Nephron progenitor cell (in vitro differentiated cells): ENCODE measurements around the gene PAN3.
A peak's percentile ranks its signal among the peaks of the same experiment; 100 is the strongest.

Experiments
- DNase-seq: peaks from one replicate; pipeline ENCODE4 v3.0.0; 2021
- H3K27ac Mint-ChIP-seq: 2 replicates; pipeline ENCODE4 v1.8.0; 2021; ENCODE audit warnings: mild to moderate bottlenecking, moderate library complexity, mixed read lengths
- H3K27me3 Mint-ChIP-seq: 2 replicates; pipeline ENCODE4 v1.8.0; 2021; ENCODE audit warnings: mild to moderate bottlenecking, low read depth, mixed read lengths; ENCODE audit not compliant: poor library complexity
- H3K36me3 Mint-ChIP-seq: 2 replicates; pipeline ENCODE4 v1.8.0; 2021; ENCODE audit warnings: low read depth, mixed read lengths
- H3K4me1 Mint-ChIP-seq: 2 replicates; pipeline ENCODE4 v1.8.0; 2021; ENCODE audit warnings: mixed read lengths
- H3K4me3 Mint-ChIP-seq: 2 replicates; pipeline ENCODE4 v1.8.0; 2021; ENCODE audit warnings: mild to moderate bottlenecking, moderate library complexity, mixed read lengths
- H3K9me3 Mint-ChIP-seq: 2 replicates; pipeline ENCODE4 v1.8.0; 2021; ENCODE audit warnings: mild to moderate bottlenecking, moderate library complexity, mixed read lengths
- CTCF ChIP-seq: fragments of 200-600 bp; sonication (generic); IDR thresholded peaks from 2 replicates; pipeline ENCODE4 v1.5.0; 2021; ENCODE audit warnings: antibody characterized with exemption

Gene PAN3

DNA sequence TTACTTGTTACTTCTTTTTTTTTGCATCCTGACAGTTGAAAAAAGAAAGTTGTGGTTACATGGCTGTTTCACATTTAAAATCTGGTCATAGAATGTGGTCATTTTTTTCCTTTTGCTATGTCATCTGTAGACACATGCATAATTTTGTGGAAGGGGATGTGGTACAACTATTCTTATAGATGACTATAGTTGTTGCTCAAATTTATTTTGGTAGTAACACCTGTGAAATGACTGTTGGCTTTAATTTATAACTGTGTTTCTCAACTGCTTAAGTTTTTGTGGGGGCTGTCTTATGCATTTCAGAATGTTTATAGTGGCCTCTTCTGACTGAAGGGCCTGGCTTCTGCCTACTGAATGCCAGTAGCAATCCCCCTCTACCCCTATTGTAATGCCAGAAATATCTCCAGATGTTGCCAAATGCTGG is 130.5 kb downstream of the PAN3 start:
- Mint-ChIP-seq H3K4me1 (no peaks in the 10 kb centered on the region), H3K9me3 (no peaks in the 10 kb centered on the region), H3K27ac (no peak overlapping the region), H3K27me3 (no peaks in the 10 kb centered on the region), H3K36me3 (peaks cover 61% of the 10 kb centered on the region), H3K4me3 (no peak overlapping the region)
- no peak for DNase-seq
- TF ChIP-seq CTCF = no peak

- Mint-ChIP-seq H3K27me3 (no peaks in the 10 kb centered on the region), H3K36me3 (peaks cover 55% of the 10 kb centered on the region), H3K4me3 (no peak overlapping the region), H3K4me1 (no peaks in the 10 kb centered on the region), H3K9me3 (no peaks in the 10 kb centered on the region), H3K27ac (no peak overlapping the region)
- no peak for DNase-seq
- no peak for TF ChIP-seq CTCF
These were observed 132.9 kb downstream of the PAN3 start for GRCh38 chr13:28271056-28271840.

DNA sequence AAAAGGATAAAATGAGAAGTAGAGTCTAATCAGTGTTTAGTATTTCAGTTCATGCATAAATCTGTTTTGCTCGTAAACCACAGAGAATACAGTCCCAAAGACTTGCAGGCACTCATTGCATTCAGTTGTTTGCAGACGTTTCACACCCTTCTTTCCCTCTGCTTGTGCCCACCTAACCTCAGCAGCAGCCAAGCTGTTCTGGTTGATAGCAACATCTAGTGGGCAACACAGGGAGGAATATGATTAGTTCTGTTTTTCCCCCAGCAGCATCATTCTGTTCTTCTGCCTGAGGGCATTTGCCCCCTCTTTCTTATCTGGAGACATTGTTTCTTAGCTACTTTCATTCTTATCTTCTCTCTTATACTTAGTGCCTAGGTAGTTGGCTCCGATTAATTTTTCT is 135.6 kb downstream of the PAN3 start:
- Mint-ChIP-seq H3K27ac (no peak overlapping the region), H3K4me1 (no peaks in the 10 kb centered on the region), H3K36me3 (peaks cover 34% of the 10 kb centered on the region), H3K4me3 (no peak overlapping the region), H3K9me3 (no peaks in the 10 kb centered on the region), H3K27me3 (no peaks in the 10 kb centered on the region)
- no peak for DNase-seq
- TF ChIP-seq CTCF = no peak

GRCh38 chr13:28282451-28282850 is 144.1 kb downstream of the PAN3 start:
- Mint-ChIP-seq H3K36me3 (peaks cover 50% of the 10 kb centered on the region), H3K27ac (no peak overlapping the region), H3K4me3 (no peak overlapping the region), H3K4me1 (no peaks in the 10 kb centered on the region), H3K27me3 (no peaks in the 10 kb centered on the region), H3K9me3 (no peaks in the 10 kb centered on the region)
- TF ChIP-seq CTCF = no peak
- DNase-seq = no peak

DNA sequence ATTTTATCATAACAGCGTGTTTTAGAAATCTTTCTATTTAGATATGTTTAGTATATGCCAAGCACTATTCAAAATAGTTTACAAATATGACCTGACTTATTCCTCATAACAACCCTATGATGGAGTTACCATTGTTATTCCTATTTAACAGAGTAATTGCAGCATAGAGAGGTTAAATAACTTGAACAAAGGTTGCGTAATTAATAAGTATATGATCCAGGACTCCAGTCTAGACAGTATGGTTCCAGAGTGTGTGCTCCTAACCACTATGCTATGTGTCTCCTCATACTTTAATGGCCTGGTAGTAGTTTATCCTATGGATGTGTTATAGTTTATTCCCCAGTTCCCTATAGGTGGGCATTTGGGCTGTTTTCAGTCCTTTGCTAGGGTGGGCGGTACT is 145.3 kb downstream of the PAN3 start:
- H3K4me3 Mint-ChIP-seq = no peak overlapping the region
- no peak for DNase-seq
- no peak for TF ChIP-seq CTCF
- no peak overlapping the region for H3K27ac Mint-ChIP-seq
- no peaks in the 10 kb centered on the region for H3K9me3 Mint-ChIP-seq
- no peaks in the 10 kb centered on the region for H3K4me1 Mint-ChIP-seq
- H3K27me3 Mint-ChIP-seq = no peaks in the 10 kb centered on the region
- peaks cover 62% of the 10 kb centered on the region for H3K36me3 Mint-ChIP-seq

GRCh38 chr13:28286263-28286662 is 147.9 kb downstream of the PAN3 start:
- Mint-ChIP-seq H3K36me3 (peaks cover 71% of the 10 kb centered on the region), H3K27me3 (no peaks in the 10 kb centered on the region), H3K4me1 (no peaks in the 10 kb centered on the region), H3K27ac (peak overlapping the region; percentile 65), H3K4me3 (no peak overlapping the region), H3K9me3 (no peaks in the 10 kb centered on the region)
- no peak for DNase-seq
- TF ChIP-seq CTCF = no peak
